Inflammatory macrophage (primary cell): ENCODE data around the gene TNK1.

Source experiments
- DNase-seq, 2 donors: peaks; one replicate each; pipeline ENCODE4 v3.0.0-alpha.2; 2020 to 2022

TNK1 gene

DNA sequence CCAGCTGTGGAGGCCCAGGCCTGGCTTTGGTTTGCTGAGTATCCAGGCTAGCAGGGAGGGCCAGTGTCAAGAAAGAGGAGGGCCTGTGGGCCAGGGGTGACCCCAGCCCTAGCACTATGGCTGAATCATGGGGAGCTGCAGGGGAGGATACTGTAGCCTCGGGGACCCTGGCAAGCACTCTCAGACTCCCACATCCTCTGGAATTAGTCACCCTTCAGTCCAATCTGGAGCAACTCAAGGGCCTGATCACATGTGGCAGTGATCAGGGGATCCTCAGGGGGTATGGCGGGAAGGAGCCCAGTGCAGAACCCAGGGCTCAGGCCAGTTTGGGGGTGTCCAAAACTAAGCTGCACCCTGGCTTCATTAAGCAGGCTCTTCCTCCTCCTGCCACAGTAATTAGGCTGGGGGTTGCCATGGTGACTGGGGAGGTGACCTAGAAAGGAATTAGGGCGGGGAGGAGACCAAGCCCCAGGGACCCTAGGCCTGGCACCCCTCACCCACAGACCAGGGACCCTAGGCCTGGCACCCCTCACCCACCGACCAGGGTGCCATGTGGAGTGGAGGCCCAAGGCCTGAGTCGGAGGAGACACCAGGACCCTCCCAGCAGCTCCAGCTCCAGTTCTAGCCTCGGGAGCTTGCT is 32.6 kb downstream of the TNK1 start:
- DNase-seq: no peak

DNA sequence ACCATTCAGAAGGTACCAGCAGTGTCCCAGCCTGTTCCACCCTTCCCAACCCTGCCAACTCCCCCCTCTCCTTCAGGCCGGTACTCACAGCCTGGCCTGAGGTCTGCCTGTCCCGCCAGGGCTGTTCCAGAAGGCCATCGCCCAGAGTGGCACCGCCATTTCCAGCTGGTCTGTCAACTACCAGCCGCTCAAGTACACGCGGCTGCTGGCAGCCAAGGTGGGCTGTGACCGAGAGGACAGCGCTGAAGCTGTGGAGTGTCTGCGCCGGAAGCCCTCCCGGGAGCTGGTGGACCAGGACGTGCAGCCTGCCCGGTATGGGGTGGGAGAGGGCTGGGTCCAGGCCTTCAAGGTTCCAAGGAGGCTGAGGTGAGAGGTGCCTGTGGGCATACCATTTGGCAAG is 33.9 kb downstream of the TNK1 start:
- no peak for DNase-seq

DNA sequence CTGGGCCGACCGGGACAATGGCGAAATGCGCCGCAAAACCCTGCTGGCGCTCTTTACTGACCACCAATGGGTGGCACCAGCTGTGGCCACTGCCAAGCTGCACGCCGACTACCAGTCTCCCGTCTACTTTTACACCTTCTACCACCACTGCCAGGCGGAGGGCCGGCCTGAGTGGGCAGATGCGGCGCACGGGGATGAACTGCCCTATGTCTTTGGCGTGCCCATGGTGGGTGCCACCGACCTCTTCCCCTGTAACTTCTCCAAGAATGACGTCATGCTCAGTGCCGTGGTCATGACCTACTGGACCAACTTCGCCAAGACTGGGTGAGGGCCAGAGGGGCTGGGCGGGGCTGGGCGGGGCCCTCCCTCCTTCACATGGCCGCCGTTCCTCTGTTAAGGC is 34.9 kb downstream of the TNK1 start:
- no peak for DNase-seq

DNA sequence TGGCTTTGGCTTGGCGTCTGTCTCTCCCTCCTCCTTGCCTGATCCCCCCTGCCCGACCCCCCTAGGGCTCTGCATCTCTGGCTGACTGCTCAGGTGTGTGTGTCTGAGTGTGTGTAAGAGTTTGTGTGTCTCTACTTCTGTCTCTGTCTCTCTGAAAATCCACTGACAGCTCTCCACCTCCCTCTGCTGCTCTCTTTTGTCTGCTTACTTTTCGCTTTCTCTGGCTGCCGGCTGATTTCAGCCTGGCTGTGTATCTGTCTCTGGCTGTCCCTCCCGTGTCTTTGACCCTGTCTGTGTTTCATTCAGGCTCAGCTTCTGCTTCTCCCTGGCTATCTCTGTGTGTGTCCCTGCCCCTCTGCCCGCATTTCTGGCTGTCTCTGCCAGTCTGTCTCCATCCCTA is 35.4 kb downstream of the TNK1 start:
- no peak for DNase-seq

DNA sequence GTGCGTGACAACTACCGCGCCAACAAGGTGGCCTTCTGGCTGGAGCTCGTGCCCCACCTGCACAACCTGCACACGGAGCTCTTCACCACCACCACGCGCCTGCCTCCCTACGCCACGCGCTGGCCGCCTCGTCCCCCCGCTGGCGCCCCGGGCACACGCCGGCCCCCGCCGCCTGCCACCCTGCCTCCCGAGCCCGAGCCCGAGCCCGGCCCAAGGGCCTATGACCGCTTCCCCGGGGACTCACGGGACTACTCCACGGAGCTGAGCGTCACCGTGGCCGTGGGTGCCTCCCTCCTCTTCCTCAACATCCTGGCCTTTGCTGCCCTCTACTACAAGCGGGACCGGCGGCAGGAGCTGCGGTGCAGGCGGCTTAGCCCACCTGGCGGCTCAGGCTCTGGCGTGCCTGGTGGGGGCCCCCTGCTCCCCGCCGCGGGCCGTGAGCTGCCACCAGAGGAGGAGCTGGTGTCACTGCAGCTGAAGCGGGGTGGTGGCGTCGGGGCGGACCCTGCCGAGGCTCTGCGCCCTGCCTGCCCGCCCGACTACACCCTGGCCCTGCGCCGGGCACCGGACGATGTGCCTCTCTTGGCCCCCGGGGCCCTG is 36.3 kb downstream of the TNK1 start:
- no peak for DNase-seq

DNA sequence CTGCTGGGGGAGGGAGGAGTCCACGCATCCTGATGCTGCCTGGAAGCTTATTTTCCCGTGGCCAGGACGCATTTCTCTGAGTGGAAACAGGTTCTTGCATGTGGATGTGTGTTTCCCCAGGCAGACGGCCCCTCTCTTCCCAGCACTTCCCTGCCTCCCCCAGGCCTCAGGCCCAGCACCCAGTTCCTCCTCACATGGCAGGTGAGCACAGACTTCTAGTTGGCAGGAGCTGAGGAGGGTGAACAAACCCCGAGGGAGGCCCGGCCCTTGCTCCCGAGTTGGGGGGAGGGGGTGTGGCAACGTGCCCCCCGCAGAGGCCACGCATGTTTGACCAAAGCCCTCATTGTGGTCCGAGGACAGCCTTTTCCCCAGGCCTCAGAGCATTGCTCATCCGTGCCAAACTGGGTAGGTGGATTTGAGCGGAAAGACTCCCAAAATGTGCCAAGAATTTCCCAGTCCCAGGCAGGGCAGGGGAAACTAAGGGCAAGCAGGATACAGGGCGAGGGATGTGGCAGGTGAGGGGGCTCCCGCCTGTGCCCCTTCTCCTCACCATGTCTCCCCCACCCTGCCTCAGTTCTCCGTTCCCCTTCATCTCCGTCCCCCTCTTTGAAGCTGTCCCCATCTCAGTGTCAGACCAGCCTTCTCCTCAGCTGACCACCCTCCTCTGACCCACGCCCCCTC is 37.7 kb downstream of the TNK1 start:
- DNase-seq: no peak

DNA sequence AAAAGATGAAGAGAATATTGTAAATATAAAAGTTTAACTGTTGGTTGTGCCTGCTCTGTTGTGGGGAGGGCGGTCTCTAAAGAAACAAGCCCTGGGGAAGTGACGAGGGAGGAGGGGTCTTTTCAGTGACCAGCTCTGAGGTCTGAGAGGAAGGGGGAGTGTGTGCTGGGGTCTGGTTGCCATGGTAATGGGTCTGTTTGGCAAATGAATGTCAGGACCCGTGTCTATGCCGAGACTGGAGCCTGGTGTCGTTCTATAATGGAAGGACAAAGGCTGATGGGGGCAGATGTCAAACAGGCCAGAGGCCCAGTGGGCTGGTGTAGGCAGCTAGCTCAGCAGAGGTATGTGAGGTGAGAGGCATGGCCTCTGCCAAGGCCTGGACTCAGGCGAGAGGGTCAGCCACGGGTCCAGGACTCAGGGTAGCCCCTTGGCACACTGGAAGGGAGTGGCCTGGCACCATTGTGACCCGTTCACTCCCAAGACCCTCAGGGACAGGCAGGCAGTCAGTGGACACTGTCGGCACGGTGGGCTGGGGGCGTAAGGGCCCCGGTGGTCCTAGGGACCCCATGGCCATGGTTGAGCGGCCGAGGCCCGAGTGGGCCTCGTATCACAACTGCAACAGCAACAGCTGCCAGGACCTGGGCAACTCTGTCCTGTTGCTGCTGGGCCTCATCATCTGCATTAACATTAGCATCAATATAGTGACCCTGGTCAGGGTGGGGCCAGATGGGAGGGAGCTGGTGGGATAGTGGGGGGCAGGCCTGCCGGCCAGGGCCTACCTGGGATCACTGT is 39.1 kb downstream of the TNK1 start, which contains the start of gene SPEM1:
SPEM1 (plus strand) TSS at position 506 of the 792 bp plus-strand sequence; CDS start at position 567, 61 bp downstream.
- no peak for DNase-seq

DNA sequence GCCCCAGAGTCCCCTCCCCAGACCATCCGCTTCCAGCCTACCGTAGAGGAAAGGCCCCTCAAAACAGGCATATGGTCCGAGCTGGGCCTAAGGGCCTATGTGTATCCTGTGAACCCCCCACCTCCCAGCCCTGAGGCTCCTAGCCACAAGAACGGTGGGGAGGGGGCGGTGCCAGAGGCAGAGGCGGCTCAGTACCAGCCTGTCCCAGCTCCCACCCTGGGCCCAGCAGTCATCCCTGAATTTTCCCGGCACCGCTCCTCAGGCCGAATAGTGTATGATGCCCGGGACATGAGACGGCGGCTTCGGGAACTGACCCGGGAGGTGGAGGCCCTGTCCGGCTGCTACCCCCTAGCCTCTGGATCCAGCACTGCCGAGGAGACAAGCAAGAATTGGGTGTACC is 40.3 kb downstream of the TNK1 start:
- no peak for DNase-seq

DNA sequence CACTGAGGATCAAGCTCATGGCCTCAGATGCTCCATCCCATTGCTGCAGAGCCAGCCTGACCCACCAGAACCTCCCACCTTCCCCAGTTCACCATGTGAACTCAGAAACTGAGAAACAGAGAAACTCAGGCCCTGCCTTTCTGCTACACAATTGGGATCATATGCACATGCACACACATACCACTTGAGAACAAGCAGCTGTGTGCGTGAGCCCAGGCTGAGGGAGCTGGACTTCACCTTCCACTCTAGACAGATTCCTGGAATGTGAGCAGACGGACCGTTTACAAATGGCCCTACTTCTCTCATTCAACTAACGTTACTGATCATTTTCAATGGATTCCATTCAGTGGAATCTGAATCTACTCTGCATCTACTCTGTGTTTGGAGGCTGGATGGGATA is 42.8 kb downstream of the TNK1 start:
- DNase-seq: no peak

DNA sequence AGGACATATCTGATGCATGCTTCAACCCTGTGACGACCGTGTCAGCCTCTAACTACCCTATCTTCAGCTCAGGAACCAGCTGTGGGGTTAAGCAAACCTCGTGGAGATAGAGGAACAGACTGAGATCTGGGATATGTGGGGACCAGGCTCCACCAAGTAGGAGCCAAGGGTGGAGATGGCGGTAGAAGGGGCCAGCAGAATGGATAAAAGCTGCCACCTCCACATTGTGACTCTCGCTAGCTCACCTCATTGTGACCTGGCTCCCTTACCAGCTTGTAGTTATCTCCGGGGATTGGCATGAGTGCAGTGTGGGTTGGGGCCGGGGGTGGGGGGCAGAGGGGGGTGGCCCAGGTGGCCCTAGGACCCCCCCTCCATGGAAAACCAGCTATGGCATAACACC is 44.4 kb downstream of the TNK1 start, which contains the start of gene SPEM2:
SPEM2 (plus strand) TSS at position 301 of the 400 bp plus-strand sequence; CDS start at position 374, 73 bp downstream.
- DNase-seq: no peak

DNA sequence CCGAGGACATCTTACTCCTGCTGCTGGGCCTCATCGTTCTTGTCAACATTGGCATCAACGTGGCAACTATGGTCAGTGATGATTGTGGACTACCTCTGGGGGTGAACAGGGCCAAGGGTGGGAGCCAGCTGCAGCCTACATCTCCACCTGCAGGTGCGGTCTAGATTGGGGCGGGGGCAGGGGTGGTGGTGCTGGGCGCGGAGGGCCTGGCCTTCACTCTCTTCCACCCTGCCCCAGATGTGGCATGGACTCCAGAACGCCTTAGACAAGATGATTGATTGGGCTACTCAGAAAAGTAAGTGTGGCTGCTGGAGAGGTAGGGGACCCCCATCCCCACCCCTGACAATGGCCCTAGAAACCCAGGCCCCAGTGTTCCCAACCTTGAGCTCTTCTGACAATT is 44.9 kb downstream of the TNK1 start:
- DNase-seq: no peak

DNA sequence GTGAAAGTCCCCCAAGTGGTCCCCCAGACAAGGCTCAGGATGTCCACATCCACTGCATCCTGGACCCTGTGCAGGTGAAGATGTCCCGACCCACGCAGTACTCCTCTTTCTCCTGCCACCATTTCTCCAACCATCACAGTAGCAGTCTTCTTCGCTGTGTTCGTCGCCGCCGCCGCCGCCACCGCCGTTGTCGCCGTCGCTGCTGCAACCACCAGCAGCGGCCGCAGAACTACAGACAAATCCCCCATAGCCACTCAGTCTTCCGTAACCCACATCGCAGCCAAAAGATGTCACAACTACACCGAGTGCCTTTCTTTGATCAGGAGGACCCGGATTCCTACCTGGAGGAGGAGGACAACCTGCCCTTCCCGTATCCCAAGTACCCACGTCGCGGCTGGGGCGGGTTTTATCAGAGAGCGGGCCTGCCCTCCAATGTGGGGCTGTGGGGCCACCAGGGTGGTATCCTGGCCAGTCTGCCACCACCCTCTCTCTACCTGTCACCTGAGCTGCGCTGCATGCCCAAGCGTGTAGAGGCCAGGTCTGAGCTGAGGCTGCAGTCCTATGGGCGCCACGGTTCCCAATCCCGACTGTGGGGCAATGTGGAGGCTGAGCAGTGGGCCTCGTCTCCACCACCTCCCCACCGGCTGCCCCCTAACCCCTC is 45.4 kb downstream of the TNK1 start:
- no peak for DNase-seq

DNA sequence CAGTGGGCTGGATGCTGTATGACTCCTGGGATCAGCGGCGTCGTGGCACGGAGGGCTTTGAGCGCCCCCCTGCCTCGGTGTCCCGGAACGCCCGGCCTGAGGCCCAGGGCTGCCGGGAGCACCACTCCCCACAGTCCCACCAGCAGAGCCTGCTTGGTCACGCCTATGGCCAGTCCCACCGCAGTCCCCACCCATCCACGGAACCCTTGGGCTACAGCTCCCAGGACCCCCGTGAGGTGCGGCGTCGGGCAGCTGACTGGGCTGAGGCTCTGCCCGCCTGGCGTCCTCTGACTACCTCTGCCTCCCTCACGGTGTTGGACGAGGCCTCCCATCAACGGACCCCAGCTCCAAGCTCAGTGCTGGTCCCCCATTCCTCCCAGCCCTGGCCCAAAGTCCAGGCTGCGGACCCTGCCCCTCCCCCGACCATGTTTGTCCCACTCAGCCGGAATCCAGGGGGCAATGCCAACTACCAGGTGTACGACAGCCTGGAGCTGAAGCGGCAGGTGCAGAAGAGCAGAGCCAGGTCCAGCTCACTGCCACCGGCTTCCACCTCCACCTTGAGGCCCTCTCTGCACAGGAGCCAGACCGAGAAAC is 46.1 kb downstream of the TNK1 start:
- no peak for DNase-seq

DNA sequence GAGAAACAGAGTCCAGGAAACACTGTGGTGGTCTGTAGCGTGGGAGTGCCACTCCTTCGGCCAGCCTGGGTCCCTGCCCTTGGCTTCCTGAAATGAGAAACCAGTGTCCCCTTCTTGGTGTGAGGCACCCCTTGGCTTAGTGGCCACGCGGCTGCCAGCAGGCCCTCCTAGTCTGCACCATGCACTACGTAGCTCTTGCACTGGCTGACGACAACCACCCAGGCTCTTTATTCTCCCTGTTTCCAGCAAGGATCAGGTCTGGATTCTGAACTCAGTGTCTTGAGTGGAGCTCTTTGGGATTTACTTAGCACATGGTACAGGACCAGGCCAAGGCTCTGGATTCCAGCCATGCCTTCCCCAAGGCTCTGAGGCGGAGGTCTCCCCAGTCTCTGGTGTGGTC is 46.7 kb downstream of the TNK1 start:
- DNase-seq: no peak

DNA sequence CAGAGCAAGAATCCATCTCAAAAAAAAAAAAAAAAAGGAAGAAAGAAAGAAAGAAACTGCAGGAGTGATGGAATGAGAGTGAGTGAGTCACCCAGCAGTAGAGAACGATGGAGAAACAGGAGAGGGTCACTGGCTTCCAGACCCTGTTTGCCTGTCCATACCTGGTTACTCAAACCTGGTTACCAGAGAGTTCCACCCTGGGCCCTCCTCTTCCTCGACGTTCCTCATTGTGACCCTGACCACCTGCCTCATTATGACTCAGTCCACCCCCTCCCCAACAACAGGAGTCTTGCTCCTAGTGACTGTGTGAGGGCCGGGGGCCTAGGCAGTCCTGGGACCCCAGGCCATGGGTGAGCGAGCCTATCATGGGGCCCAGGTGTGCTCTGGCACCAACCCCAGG is 47.7 kb downstream of the TNK1 start, which contains the start of gene SPEM3:
SPEM3 (plus strand) TSS at position 301 of the 400 bp plus-strand sequence; CDS start at position 347, 46 bp downstream.
- no peak for DNase-seq

DNA sequence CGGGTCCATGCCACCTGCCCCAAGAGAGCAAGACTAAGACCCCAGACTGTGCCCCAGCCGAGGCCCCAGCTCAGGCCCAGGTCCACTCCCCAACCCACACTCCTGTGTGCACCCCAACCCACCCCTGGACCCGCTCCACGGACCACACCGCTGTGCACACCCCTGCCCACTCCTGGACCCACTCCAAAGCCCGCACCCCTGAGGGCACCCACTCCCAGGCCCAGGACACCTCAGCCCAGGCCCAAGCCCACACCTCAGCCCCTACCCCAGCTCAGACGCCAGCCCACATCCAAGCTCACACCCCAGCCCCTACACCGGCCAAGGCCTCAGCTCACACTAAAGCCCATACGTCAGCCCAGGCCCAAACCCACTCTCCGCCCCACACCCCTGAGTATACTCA is 48.8 kb downstream of the TNK1 start:
- no peak for DNase-seq

DNA sequence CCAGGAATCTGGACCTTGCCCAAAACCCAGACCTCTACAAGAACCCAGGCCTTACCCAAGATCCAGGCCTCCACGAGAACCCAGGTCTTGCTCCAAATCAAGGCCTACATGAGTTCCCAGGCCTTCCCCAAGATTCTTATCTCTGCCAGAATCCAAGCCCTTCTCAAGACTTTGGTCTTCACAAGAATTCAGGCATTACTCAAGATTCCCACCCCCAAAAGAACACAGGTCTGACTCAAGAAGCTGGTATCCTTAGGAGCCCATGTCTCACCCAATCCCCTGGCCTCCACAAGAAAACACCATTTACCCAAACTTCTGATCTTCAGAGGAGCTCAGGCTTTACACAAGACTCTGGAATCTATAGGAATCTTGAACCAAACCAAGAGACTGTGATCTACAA is 50.3 kb downstream of the TNK1 start:
- DNase-seq: no peak

DNA sequence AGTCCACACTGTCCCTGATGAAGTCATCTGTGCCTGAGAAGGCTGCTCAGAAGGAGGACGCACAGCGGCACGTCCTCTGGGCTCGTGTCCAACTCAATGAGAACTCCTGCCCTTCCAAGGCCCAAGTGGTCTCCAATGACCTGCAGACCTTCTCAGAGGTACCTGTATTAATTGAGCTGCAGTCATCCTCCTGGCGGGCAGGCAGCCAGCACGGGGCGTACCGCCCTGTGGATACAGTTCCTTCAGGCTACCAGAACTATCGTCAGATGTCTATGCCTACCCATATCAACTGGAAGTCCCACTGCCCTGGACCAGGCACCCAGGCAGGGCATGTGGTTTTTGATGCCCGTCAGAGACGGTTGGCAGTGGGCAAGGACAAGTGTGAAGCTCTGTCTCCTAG is 51.4 kb downstream of the TNK1 start:
- no peak for DNase-seq

DNA sequence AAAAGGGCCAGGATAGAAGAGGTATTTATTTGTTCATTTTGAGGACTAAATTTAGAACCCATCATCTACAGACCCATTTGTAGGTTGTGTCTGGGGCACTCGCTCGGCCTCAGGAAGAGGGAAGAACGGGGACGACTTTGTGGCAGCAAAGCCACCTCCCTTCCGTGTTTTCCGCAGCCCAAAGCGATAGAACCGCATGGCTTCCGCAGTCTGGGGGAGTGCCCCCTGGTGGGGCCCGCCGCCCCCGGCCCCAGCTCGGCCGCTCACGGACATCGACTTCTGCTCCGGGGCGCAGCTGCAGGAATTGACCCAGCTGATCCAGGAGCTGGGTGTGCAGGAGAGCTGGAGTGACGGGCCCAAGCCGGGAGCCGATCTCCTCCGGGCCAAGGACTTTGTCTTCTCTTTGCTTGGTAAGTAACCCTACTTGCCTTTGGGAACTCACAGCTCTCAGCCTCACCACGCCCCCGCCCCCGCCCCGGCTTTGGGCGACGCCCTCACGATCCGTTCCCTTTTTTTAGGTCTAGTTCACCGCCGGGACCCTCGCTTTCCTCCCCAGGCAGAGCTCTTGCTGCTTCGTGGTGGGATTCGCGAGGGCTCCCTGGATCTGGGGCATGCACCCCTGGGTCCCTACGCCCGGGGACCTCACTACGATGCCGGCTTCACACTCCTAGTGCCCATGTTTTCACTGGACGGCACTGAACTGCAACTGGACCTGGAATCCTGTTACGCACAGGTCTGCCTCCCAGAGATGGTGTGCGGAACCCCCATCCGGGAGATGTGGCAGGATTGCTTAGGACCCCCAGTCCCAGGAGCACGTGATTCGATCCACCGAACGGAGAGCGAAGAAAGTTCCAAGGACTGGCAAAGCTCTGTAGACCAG is 55.0 kb downstream of the TNK1 start:
- DNase-seq: peak; percentile 69 to 73

DNA sequence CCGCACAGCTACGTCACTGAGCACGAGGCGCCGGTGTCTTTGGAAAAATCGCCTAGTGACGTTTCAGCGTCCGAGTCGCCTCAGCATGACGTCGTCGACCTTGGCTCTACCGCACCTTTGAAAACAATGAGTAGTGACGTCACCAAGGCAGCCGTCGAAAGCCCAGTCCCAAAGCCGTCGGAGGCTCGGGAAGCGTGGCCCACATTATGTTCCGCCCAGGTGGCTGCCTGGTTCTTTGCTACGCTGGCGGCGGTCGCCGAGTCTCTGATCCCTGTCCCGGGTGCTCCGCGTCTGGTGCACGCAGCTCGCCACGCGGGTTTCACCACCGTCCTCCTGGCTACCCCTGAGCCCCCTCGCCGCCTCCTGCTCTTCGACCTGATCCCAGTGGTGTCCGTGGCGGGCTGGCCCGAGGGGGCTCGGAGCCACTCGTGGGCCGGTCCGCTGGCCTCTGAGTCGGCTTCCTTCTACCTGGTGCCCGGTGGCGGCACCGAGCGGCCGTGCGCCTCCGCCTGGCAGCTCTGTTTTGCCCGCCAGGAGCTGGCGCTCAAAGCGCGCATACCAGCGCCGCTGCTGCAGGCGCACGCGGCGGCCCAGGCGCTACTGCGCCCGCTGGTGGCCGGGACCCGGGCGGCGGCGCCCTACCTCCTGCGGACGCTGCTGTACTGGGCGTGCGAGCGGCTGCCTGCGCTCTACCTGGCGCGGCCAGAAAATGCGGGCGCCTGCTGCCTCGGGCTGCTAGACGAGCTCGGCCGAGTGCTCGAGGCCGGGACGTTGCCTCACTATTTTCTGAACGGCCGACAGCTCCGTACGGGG is 55.9 kb downstream of the TNK1 start:
- peak; percentile 76 to 85 for DNase-seq
